A673 (cell line): Measurements from ENCODE around the gene RAB27B. TPM values are rescaled to one million over a fixed set of nuclear protein-coding genes. Genes with fewer than 3 reads are reported as not detected.

ENCODE experiments used
- BruUV-seq: library from RNA; stranded (reverse); fragments of 400-500 nt; replicated peaks from 2 replicates; lab custom pipeline; 2021; lab: Mats Ljungman, UMichigan
- CTCF ChIA-PET: fragments of 300-600 bp; sonication (Branson Sonifier 250); formaldehyde crosslinking; loops from one replicate; lab custom pipeline; 2022; ENCODE audit warnings: antibody characterized with exemption; lab: Charles Lee
- POLR2A ChIA-PET: fragments of 300-600 bp; sonication (Branson Sonifier 250); formaldehyde crosslinking; loops from one replicate; lab custom pipeline; 2022; ENCODE audit warnings: antibody characterized with exemption; ENCODE audit not compliant: low non-redundant PET; lab: Charles Lee
- DNase-seq: peaks from one replicate; pipeline ENCODE4 v3.0.0-alpha.2; 2015; ENCODE audit warnings: low spot score
- H3K27ac ChIP-seq: fragments of 200-600 bp; sonication (generic); 2 replicates; pipeline ENCODE4 v1.5.1; 2016; ENCODE audit warnings: mixed run types, low read depth, mild to moderate bottlenecking, mixed read lengths, antibody characterized with exemption, low read length; ENCODE audit not compliant: poor library complexity, severe bottlenecking
- H3K27me3 ChIP-seq: fragments of 200-600 bp; sonication (generic); replicated peaks from 2 replicates; pipeline ENCODE4 v1.6.1; 2017; ENCODE audit warnings: mixed run types, low read depth, mild to moderate bottlenecking, mixed read lengths, antibody characterized with exemption, low read length; ENCODE audit not compliant: insufficient read depth, poor library complexity
- H3K36me3 ChIP-seq: fragments of 200-600 bp; sonication (generic); 2 replicates; pipeline ENCODE4 v1.6.1; 2016; ENCODE audit warnings: mixed run types, mild to moderate bottlenecking, mixed read lengths, antibody characterized with exemption, low read length; ENCODE audit not compliant: insufficient read depth, poor library complexity, severe bottlenecking
- H3K4me1 ChIP-seq: fragments of 200-600 bp; sonication (generic); 2 replicates; pipeline ENCODE4 v1.6.1; 2017; ENCODE audit warnings: mixed run types, mild to moderate bottlenecking, mixed read lengths, antibody characterized with exemption, low read length; ENCODE audit not compliant: insufficient read depth, poor library complexity, severe bottlenecking
- H3K4me3 ChIP-seq: fragments of 200-600 bp; sonication (generic); 2 replicates; pipeline ENCODE4 v1.5.1; 2016; ENCODE audit warnings: low read depth, mixed run types, mild to moderate bottlenecking, mixed read lengths, low read length; ENCODE audit not compliant: poor library complexity, severe bottlenecking
- H3K9me3 ChIP-seq: fragments of 200-600 bp; sonication (generic); 2 replicates; pipeline ENCODE4 v1.6.1; 2016; ENCODE audit warnings: mixed run types, low read depth, mild to moderate bottlenecking, mixed read lengths, antibody characterized with exemption, low read length; ENCODE audit not compliant: poor library complexity, severe bottlenecking
- EZH2 ChIP-seq: fragments of 200-600 bp; sonication (generic); IDR thresholded peaks from 2 replicates; pipeline ENCODE4 v1.6.1; 2017; ENCODE audit warnings: borderline replicate concordance, low read depth, mild to moderate bottlenecking, mixed read lengths, antibody characterized with exemption, low read length; ENCODE audit not compliant: poor library complexity, severe bottlenecking
- intact Hi-C: fragments of 100-400 bp; cut with micrococcal nuclease; formaldehyde crosslinking; loops from one replicate; pipeline ENCODE4 v1.10.0; 2022; ENCODE audit not compliant: unreplicated experiment
- total RNA-seq: library from RNA; stranded (reverse); gene quantifications from 2 replicates; pipeline ENCODE4 v1.2.3, GENCODE V29; 2021
- TF ChIP-seq, protein P1 (sequence below): fragments of 300-800, 200-600 bp; sonication (generic); conservative IDR thresholded peaks from 2 replicates; pipeline ENCODE4 v1.5.1; 2017; ENCODE audit warnings: low read depth, mild to moderate bottlenecking, antibody characterized with exemption, low read length, moderate library complexity, mixed read lengths

RAB27B gene
- total RNA-seq, 1 experiment from 2014 or later = not detected

DNA sequence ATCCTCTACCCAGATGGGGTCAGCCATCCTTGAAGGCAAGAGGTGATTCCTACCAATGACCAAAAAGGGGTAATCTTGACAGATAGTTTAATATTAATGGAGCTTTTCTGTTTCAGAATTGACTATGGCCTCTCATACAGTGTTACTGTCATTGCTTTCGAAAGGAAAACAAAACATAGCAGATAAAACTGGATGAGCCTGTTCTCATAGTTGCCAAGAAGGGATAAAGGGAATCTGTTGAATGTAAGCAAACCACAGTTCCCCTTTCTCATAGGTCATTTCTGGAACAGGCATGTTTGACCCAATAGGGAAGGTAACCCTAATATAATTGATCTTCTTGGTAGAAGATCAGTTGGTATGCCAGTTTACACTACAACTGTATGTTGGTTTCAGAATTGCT lies 1.6 kb downstream of the RAB27B start:
- Histone ChIP-seq H3K27me3 (peaks cover 5% of the 10 kb centered on the region), H3K9me3 (no peaks in the 10 kb centered on the region), H3K4me3 (no peak overlapping the region), H3K27ac (no peak overlapping the region), H3K36me3 (no peaks in the 10 kb centered on the region), H3K4me1 (no peaks in the 10 kb centered on the region)
- DNase-seq = no peak
- TF ChIP-seq, protein P1, sequence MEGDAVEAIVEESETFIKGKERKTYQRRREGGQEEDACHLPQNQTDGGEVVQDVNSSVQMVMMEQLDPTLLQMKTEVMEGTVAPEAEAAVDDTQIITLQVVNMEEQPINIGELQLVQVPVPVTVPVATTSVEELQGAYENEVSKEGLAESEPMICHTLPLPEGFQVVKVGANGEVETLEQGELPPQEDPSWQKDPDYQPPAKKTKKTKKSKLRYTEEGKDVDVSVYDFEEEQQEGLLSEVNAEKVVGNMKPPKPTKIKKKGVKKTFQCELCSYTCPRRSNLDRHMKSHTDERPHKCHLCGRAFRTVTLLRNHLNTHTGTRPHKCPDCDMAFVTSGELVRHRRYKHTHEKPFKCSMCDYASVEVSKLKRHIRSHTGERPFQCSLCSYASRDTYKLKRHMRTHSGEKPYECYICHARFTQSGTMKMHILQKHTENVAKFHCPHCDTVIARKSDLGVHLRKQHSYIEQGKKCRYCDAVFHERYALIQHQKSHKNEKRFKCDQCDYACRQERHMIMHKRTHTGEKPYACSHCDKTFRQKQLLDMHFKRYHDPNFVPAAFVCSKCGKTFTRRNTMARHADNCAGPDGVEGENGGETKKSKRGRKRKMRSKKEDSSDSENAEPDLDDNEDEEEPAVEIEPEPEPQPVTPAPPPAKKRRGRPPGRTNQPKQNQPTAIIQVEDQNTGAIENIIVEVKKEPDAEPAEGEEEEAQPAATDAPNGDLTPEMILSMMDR = no peak
- BruUV-seq = no TSS peak
- CTCF ChIA-PET = no interaction called here
- POLR2A ChIA-PET = no interaction called here
- intact Hi-C loops = no loop called here

- no TSS peak for BruUV-seq
- intact Hi-C loops = no loop called here
- Histone ChIP-seq H3K4me3 (no peak overlapping the region), H3K27ac (no peak overlapping the region), H3K9me3 (no peaks in the 10 kb centered on the region), H3K36me3 (no peaks in the 10 kb centered on the region), H3K27me3 (peaks cover 5% of the 10 kb centered on the region), H3K4me1 (no peaks in the 10 kb centered on the region)
- no peak for DNase-seq
- ChIA-PET CTCF (no interaction called here), POLR2A (no interaction called here)
- TF ChIP-seq, protein P1 = no peak
- no peak for TF ChIP-seq EZH2
Measured at GRCh38 chr18:54830260-54830659, 2.0 kb downstream of the RAB27B start.

GRCh38 chr18:54830866-54831265 lies 2.6 kb downstream of the RAB27B start:
- DNase-seq = no peak
- Histone ChIP-seq H3K9me3 (no peaks in the 10 kb centered on the region), H3K4me3 (no peak overlapping the region), H3K27me3 (peaks cover 8% of the 10 kb centered on the region), H3K36me3 (no peaks in the 10 kb centered on the region), H3K27ac (no peak overlapping the region), H3K4me1 (no peaks in the 10 kb centered on the region)
- POLR2A ChIA-PET = no interaction called here
- TF ChIP-seq, protein P1 = no peak
- TF ChIP-seq EZH2 = no peak
- no TSS peak for BruUV-seq
- CTCF ChIA-PET = no interaction called here
- intact Hi-C loops = no loop called here
